ENCODE measurements around the gene KIF26B.

KIF26B gene

DNA sequence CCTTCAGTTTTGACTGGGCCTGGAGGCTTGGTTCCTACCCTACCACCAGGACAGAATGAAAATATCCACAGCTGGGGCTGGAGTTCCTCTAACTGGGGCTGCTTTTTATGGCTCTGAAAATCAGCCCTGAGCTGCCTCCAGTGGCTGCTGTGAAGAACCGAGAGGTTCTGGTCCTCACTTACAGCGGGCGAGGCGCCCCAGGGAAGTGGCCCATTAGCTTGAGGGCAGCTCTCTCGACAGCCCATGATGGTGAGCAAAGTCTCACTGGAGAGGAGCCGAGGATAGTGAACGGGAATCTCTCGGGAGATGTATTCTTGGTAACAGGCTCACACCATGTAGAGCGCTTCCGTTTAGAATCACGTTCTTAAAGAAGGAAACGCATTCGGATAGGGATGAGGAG is 459.7 kb downstream of the KIF26B start:
- Histone ChIP-seq H3K4me1 (ENCODE audit: insufficient read depth, low read length, severe bottlenecking) (no peaks in the 10 kb centered on the region), H3K9me3 (ENCODE audit: low read length) (no peaks in the 10 kb centered on the region)

DNA sequence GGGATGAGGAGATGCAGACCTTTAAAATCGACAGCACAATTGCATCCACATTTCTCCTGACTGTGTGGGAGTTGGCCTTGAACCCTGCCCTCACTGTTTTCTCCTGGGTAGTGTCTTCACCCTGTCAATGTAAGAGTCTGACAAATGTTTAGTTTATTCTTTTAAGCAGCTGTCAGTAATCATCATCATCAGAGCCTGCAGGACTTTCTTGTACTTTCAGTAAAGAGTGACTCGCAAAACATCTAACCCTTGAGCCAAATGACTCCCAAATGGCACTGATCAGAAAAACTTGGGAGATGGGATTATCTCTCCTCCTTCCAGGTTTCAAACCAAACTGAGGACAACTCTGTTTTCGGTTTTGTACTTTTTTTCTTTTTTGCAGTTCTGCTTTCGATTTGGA is 460.2 kb downstream of the KIF26B start:
- no peaks in the 10 kb centered on the region for H3K27me3 ChIP-seq (ENCODE audit: insufficient read depth, low read length)
- no peaks in the 10 kb centered on the region for H3K79me2 ChIP-seq (ENCODE audit: insufficient read depth, low read length)
- H3K4me2 ChIP-seq (ENCODE audit: low read length): no peak overlapping the region
- H3K4me1 ChIP-seq (ENCODE audit: insufficient read depth, low read length, severe bottlenecking): no peaks in the 10 kb centered on the region
- no peaks in the 10 kb centered on the region for H3K9me2 ChIP-seq (ENCODE audit: low read depth, low read length)
- H3K36me3 ChIP-seq (ENCODE audit: insufficient read depth, low read length): no peaks in the 10 kb centered on the region
- no peaks in the 10 kb centered on the region for H3K9me3 ChIP-seq (ENCODE audit: low read length)
- no peak overlapping the region for H2AFZ ChIP-seq (ENCODE audit: low read length)
- H4K20me1 ChIP-seq (ENCODE audit: insufficient read depth, low read length): no peaks in the 10 kb centered on the region
- no peak for TF ChIP-seq EZH2 (IDR thresholded peaks at IDR 0.05; ENCODE audit: borderline replicate concordance, low read length)
- TF ChIP-seq, protein P1, sequence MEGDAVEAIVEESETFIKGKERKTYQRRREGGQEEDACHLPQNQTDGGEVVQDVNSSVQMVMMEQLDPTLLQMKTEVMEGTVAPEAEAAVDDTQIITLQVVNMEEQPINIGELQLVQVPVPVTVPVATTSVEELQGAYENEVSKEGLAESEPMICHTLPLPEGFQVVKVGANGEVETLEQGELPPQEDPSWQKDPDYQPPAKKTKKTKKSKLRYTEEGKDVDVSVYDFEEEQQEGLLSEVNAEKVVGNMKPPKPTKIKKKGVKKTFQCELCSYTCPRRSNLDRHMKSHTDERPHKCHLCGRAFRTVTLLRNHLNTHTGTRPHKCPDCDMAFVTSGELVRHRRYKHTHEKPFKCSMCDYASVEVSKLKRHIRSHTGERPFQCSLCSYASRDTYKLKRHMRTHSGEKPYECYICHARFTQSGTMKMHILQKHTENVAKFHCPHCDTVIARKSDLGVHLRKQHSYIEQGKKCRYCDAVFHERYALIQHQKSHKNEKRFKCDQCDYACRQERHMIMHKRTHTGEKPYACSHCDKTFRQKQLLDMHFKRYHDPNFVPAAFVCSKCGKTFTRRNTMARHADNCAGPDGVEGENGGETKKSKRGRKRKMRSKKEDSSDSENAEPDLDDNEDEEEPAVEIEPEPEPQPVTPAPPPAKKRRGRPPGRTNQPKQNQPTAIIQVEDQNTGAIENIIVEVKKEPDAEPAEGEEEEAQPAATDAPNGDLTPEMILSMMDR (IDR thresholded peaks at IDR 0.05; ENCODE audit: low read length): no peak
- H3F3A ChIP-seq (ENCODE audit: insufficient read depth, low read length): no peaks in the 10 kb centered on the region
- no peak overlapping the region for H3K9ac ChIP-seq (ENCODE audit: low read length)
- H3K27ac ChIP-seq (ENCODE audit: low read depth, low read length, poor library complexity, severe bottlenecking): no peak overlapping the region
- no peak overlapping the region for H3K4me3 ChIP-seq (ENCODE audit: low read depth, low read length, poor library complexity, severe bottlenecking)

More for the DNA sequence above, 459.7 kb downstream of the KIF26B start:
- no peaks in the 10 kb centered on the region for H3K9me2 ChIP-seq (ENCODE audit: low read depth, low read length)
- no peak overlapping the region for H3K4me3 ChIP-seq (ENCODE audit: low read depth, low read length, poor library complexity, severe bottlenecking)
- H3K4me2 ChIP-seq (ENCODE audit: low read length): no peak overlapping the region
- H3K27ac ChIP-seq (ENCODE audit: low read depth, low read length, poor library complexity, severe bottlenecking): no peak overlapping the region
- H3F3A ChIP-seq (ENCODE audit: insufficient read depth, low read length): no peaks in the 10 kb centered on the region
- no peak overlapping the region for H2AFZ ChIP-seq (ENCODE audit: low read length)
- H3K36me3 ChIP-seq (ENCODE audit: insufficient read depth, low read length): no peaks in the 10 kb centered on the region
- H3K27me3 ChIP-seq (ENCODE audit: insufficient read depth, low read length): no peaks in the 10 kb centered on the region
- no peak for TF ChIP-seq EZH2 (IDR thresholded peaks at IDR 0.05; ENCODE audit: borderline replicate concordance, low read length)
- TF ChIP-seq, protein P1 (IDR thresholded peaks at IDR 0.05; ENCODE audit: low read length): no peak
- no peaks in the 10 kb centered on the region for H3K79me2 ChIP-seq (ENCODE audit: insufficient read depth, low read length)
- no peaks in the 10 kb centered on the region for H4K20me1 ChIP-seq (ENCODE audit: insufficient read depth, low read length)
- H3K9ac ChIP-seq (ENCODE audit: low read length): no peak overlapping the region

DNA sequence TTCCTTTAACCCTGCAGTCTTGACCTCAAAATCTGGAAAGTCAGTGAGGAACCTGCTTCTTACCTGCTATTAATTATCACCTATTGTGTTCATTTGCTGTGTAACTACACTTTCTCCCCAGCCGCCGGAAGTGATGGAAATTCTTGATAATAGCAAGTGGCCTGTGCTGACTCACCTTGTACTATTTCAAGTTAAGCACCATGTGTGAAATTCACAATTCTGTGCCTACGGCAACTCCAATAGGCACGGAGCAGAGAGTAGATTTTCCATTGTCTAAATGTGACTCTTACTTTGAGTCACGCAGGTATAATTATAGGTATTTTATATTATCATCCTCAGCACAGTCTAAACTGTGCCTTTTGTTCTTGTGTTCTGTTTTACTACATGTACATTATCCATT is 466.8 kb downstream of the KIF26B start:
- H3K79me2 ChIP-seq (ENCODE audit: insufficient read depth, low read length): no peaks in the 10 kb centered on the region
- no peak overlapping the region for H3K27ac ChIP-seq (ENCODE audit: low read depth, low read length, poor library complexity, severe bottlenecking)
- no peak for TF ChIP-seq EZH2 (IDR thresholded peaks at IDR 0.05; ENCODE audit: borderline replicate concordance, low read length)
- TF ChIP-seq, protein P1 (IDR thresholded peaks at IDR 0.05; ENCODE audit: low read length): no peak
- H2AFZ ChIP-seq (ENCODE audit: low read length): no peak overlapping the region
- H3F3A ChIP-seq (ENCODE audit: insufficient read depth, low read length): no peaks in the 10 kb centered on the region
- H3K9me3 ChIP-seq (ENCODE audit: low read length): no peaks in the 10 kb centered on the region
- H3K4me1 ChIP-seq (ENCODE audit: insufficient read depth, low read length, severe bottlenecking): no peaks in the 10 kb centered on the region
- no peaks in the 10 kb centered on the region for H3K9me2 ChIP-seq (ENCODE audit: low read depth, low read length)
- no peak overlapping the region for H3K4me3 ChIP-seq (ENCODE audit: low read depth, low read length, poor library complexity, severe bottlenecking)
- no peak overlapping the region for H3K4me2 ChIP-seq (ENCODE audit: low read length)
- H3K36me3 ChIP-seq (ENCODE audit: insufficient read depth, low read length): no peaks in the 10 kb centered on the region
- H3K9ac ChIP-seq (ENCODE audit: low read length): no peak overlapping the region
- H4K20me1 ChIP-seq (ENCODE audit: insufficient read depth, low read length): no peaks in the 10 kb centered on the region
- H3K27me3 ChIP-seq (ENCODE audit: insufficient read depth, low read length): no peaks in the 10 kb centered on the region
